ENCODE results near the gene SAXO2.
"Not testable (repeated sequence)": the region's sequence is repeated elsewhere in the genome, so short reads cannot be mapped to it uniquely, and the experiment has no call there.

SAXO2 gene

DNA sequence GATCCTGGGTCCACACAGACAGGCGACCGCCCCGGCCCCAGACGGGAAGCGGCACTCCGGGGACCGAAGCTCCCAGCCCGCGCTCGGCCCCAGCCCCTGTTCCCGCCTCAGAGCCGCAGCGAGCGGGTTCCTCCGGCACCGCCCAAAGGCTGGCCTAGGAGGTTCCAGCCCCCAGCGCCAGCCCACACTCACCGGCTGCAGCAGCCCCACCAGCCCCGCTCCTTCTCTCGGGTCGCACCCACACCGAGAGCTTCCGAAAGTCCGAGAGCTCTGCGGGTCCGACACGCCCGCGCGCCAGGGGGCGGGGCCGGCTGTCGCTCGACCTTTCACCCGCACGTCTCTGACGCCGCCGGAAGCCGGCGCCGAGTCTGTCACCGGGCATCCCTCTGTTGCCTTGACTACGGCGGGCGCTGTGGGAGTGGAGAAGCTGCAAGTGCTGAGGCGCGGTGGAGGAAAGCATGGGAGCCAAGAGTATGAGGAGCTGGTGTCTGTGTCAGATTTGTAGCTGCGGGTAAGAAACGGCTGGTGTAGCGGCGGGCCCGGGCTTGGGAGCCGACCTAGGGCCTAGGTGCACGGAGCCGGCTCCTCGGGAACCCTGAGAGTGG, at the start of gene SAXO2, which contains the start of gene EFL1:
SAXO2 (plus strand) TSS at position 397 of the 605 bp plus-strand sequence; CDS start at position 459, 62 bp downstream.
EFL1 (minus strand) TSS at position 313 of the 605 bp plus-strand sequence. CDS start 956 bp downstream, outside the sequence.
- H3K9me3 ChIP-seq (ENCODE audit: control insufficient read depth, insufficient read depth, low read length): no peaks in the 10 kb centered on the region
- no peaks in the 10 kb centered on the region for H3K36me3 ChIP-seq (ENCODE audit: insufficient read depth, low read length)
- peak within 1 kb of the TSS; percentile 95 for H3K9ac ChIP-seq (ENCODE audit: low read depth, low read length)
- peaks cover 5% of the 10 kb centered on the region; the same call in 1 of the 2 replicates for H3K4me1 ChIP-seq (ENCODE audit: insufficient read depth, low read length)

- not testable (repeated sequence) for H3K36me3 ChIP-seq (ENCODE audit: insufficient read depth, low read length); H3K9me3 ChIP-seq (ENCODE audit: control insufficient read depth, insufficient read depth, low read length); H3K9ac ChIP-seq (ENCODE audit: low read depth, low read length); H3K4me1 ChIP-seq (ENCODE audit: insufficient read depth, low read length)
These were observed 46.5 kb upstream of the SAXO2 start for GRCh38 chr15:82216092-82216491.

DNA sequence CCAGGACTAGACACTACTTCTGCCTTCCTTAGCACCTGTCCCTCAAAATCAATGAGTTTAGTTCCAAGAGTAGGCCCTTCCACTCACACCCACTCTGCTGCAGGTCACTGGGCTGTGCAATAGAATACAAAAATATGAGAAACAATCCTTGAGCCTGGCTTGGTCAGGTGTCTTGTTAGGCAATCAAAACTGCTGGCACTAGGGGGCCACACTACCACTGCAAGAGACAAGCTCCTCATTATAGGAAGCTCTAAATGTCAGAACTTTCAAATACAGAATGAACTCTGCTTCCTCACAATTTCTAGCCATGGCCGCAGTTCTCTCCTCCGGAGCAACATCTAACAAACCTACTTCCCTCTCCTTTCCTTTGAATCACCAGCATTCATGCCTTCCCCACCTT, 41.1 kb upstream of the SAXO2 start:
- not testable (repeated sequence) for H3K9ac ChIP-seq (ENCODE audit: low read depth, low read length); H3K4me1 ChIP-seq (ENCODE audit: insufficient read depth, low read length); H3K9me3 ChIP-seq (ENCODE audit: control insufficient read depth, insufficient read depth, low read length); H3K36me3 ChIP-seq (ENCODE audit: insufficient read depth, low read length)

GRCh38 chr15:82228750-82229149, 33.9 kb upstream of the SAXO2 start:
- no peaks in the 10 kb centered on the region for H3K9me3 ChIP-seq (ENCODE audit: control insufficient read depth, insufficient read depth, low read length)
- no peak overlapping the region for H3K9ac ChIP-seq (ENCODE audit: low read depth, low read length)
- no peaks in the 10 kb centered on the region for H3K4me1 ChIP-seq (ENCODE audit: insufficient read depth, low read length)
- H3K36me3 ChIP-seq (ENCODE audit: insufficient read depth, low read length): no peaks in the 10 kb centered on the region

GRCh38 chr15:82231233-82231632, 31.4 kb upstream of the SAXO2 start:
- Histone ChIP-seq H3K36me3 (ENCODE audit: insufficient read depth, low read length) (no peaks in the 10 kb centered on the region), H3K4me1 (ENCODE audit: insufficient read depth, low read length) (no peaks in the 10 kb centered on the region), H3K9ac (ENCODE audit: low read depth, low read length) (no peak overlapping the region), H3K9me3 (ENCODE audit: control insufficient read depth, insufficient read depth, low read length) (no peaks in the 10 kb centered on the region)

DNA sequence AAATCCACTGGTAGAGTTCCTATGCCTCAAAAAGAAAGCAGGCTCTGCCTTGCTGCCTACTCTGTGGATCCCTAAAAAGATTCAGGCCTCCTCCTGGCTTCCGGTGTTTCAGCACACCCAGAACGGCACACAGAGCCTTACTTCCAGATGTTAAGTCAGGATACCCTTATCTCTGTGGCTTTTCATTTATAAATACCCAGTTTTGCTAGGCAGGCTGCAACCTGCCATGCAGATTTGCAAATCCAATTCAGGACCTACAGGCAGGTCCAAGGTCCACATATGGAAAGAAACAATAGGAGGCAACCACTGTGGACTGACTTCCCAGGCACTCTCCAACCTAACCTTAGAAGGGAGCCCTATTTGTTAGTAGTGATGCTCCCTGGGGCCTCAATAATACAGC, 30.8 kb upstream of the SAXO2 start:
- H3K9me3 ChIP-seq (ENCODE audit: control insufficient read depth, insufficient read depth, low read length): no peaks in the 10 kb centered on the region
- H3K36me3 ChIP-seq (ENCODE audit: insufficient read depth, low read length): no peaks in the 10 kb centered on the region
- H3K4me1 ChIP-seq (ENCODE audit: insufficient read depth, low read length): no peaks in the 10 kb centered on the region
- no peak overlapping the region for H3K9ac ChIP-seq (ENCODE audit: low read depth, low read length)

GRCh38 chr15:82237944-82238534, 24.6 kb upstream of the SAXO2 start:
- not testable (repeated sequence) for H3K9me3 ChIP-seq (ENCODE audit: control insufficient read depth, insufficient read depth, low read length); H3K4me1 ChIP-seq (ENCODE audit: insufficient read depth, low read length); H3K9ac ChIP-seq (ENCODE audit: low read depth, low read length); H3K36me3 ChIP-seq (ENCODE audit: insufficient read depth, low read length)

DNA sequence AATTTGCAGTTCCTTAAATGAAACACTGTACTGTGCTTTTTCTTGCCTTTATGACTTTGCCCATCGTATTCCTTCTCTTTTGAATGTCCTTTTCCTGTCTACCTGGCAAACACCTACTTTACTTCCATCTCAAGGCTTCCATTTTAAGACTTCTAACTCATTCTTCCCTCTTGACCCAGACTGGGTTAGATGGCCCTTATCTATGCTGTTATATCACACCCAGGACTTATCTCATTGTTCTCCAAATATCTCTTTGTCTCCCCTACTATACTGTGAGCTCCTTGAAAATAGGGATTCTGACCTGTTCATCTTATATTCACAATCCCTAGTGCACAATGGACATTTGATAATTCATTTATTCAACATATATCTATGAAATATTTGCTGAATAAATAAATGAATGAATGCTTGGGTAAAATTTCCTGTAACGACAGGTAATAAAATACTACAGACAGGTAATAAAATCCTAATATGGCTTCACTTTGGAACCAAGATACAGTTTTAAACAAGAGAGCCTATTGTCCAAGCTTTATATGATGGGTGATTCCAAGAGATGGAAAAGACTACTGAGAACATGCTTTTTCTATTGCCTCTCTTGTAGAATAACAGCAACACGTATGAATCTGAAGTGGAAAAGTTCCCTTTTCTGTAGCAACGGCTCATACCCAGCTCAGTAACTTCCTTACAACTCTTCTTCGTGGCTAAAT, 22.8 kb upstream of the SAXO2 start:
- H3K9me3 ChIP-seq (ENCODE audit: control insufficient read depth, insufficient read depth, low read length): no peaks in the 10 kb centered on the region
- H3K9ac ChIP-seq (ENCODE audit: low read depth, low read length): no peak overlapping the region
- H3K4me1 ChIP-seq (ENCODE audit: insufficient read depth, low read length): no peaks in the 10 kb centered on the region
- no peaks in the 10 kb centered on the region; the same call in 1 of the 2 replicates for H3K36me3 ChIP-seq (ENCODE audit: insufficient read depth, low read length)

DNA sequence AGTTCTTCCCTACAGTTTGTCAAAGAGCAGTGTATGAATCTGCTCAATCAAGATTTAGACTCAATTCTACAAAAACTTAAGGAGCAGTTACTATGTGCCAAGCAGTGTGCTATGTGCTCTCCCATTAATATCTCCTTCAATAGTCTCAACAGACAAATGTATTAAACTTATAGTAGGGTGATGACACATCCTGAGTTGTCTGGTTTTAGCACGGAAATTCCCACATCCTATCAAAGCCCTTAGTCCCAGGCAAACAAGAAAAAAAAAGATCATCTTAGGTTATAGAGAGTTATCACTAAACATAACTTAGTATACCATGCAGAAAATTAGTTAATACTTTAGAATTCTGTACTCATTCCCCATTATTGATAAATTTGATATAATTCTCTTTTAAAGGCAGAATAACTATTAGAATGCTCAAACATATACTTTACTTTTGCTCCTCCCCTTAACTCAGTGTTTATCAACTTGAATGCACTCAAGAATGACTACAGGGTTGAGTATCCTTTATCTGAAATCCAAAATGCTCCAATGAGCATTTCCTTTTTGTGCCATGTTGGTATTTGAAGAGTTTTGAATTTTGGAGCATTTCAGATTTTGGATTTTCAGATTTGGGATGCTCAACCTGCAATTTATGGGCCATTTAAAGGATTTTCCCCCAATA, 20.6 kb upstream of the SAXO2 start:
- H3K9me3 ChIP-seq (ENCODE audit: control insufficient read depth, insufficient read depth, low read length); H3K4me1 ChIP-seq (ENCODE audit: insufficient read depth, low read length); H3K36me3 ChIP-seq (ENCODE audit: insufficient read depth, low read length); H3K9ac ChIP-seq (ENCODE audit: low read depth, low read length): not testable (repeated sequence)

GRCh38 chr15:82243644-82244043, 19.0 kb upstream of the SAXO2 start:
- not testable (repeated sequence) for H3K9me3 ChIP-seq (ENCODE audit: control insufficient read depth, insufficient read depth, low read length); H3K36me3 ChIP-seq (ENCODE audit: insufficient read depth, low read length); H3K4me1 ChIP-seq (ENCODE audit: insufficient read depth, low read length); H3K9ac ChIP-seq (ENCODE audit: low read depth, low read length)

DNA sequence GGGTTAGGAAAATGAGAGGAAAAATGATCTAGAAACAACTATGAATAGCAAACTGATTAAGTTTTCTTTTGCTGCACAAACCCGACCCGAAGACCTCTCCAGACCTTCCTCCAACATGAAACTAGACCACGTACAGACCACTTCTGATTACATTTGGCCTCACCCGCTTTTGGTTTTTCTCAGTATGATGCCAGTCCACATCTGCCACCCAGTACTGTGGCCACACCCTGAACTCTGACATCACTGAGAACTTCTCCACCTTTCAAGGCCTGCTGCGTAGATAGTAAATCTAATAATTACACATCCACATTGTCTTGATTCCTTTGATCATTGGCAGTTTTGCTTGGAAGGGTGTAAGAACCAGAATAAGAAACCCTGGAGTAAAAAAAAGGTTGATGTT, 16.7 kb upstream of the SAXO2 start:
- H3K9ac ChIP-seq (ENCODE audit: low read depth, low read length): not testable (repeated sequence)

GRCh38 chr15:82248261-82248660, 14.4 kb upstream of the SAXO2 start:
- H3K4me1 ChIP-seq (ENCODE audit: insufficient read depth, low read length); H3K9me3 ChIP-seq (ENCODE audit: control insufficient read depth, insufficient read depth, low read length); H3K36me3 ChIP-seq (ENCODE audit: insufficient read depth, low read length); H3K9ac ChIP-seq (ENCODE audit: low read depth, low read length): not testable (repeated sequence)

More for the DNA sequence above, 16.7 kb upstream of the SAXO2 start:
- not testable (repeated sequence) for H3K36me3 ChIP-seq (ENCODE audit: insufficient read depth, low read length); H3K4me1 ChIP-seq (ENCODE audit: insufficient read depth, low read length); H3K9me3 ChIP-seq (ENCODE audit: control insufficient read depth, insufficient read depth, low read length)

DNA sequence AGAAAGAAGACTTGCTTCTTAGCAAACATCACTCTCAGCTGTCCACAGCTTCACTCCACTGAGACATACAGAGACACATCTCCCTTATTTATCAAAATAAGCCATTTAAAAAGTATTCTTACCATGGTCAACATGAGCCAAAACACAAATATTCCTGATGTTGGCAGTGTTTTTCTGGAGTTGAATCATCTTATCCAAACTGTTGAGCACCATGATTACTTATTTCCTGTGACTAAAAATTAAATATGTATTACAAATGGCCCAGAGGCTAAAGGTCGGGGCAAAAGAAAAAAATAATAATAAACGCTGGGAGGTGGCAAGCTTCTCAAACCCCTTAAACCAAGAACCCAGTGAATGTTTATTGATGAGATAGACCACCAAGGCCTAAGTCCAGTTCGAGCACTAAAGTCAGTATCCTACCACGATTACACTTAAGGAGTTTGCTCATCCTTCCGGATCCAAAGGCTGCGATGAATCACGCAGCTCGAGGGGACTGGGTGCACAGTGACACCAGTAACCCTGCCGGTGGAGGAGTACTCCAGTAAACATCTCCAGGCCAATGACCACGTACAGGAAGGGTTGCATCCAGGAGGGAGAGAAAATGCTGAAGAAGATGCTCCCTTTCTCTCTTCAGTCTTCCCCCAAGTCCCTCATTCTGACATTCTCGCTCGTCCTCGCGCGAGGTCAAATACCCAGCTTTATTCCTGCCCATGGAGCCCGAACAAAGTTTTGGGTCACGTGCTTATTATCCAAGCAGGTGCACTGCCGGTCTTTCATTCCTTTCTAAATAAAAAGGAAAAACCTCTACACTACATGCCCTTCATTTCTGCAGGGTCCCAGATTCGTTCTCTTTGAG, 824 bp upstream of the SAXO2 start:
- H3K4me1 ChIP-seq (ENCODE audit: insufficient read depth, low read length); H3K36me3 ChIP-seq (ENCODE audit: insufficient read depth, low read length); H3K9me3 ChIP-seq (ENCODE audit: control insufficient read depth, insufficient read depth, low read length): not testable (repeated sequence)
- peak overlapping the region; percentile 95; the same call in 1 of the 2 replicates for H3K9ac ChIP-seq (ENCODE audit: low read depth, low read length)

DNA sequence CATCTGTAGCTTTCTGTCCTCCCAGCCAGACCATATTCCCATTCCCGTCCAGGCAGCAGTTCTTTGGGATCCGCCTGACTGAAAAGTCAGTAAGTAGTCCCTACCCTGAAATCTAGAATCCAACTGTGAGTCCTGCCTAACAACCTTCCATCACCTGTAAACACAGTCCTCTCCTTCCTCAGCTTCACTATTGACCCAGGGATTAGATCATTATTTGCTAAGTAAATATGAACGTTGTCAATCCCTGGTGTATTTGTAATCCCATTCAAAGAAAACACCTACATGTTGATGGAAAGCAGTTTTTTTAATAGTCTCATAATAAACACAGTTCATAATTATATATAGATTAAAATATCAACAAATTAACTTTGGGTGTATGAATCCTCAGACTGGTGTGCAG, 732 bp downstream of the SAXO2 start:
- Histone ChIP-seq H3K9me3 (ENCODE audit: control insufficient read depth, insufficient read depth, low read length) (no peaks in the 10 kb centered on the region), H3K4me1 (ENCODE audit: insufficient read depth, low read length) (peaks cover 5% of the 10 kb centered on the region; the same call in 1 of the 2 replicates), H3K36me3 (ENCODE audit: insufficient read depth, low read length) (no peaks in the 10 kb centered on the region), H3K9ac (ENCODE audit: low read depth, low read length) (peak overlapping the region; percentile 95; the same call in 1 of the 2 replicates)

Measured in ES-I3 (cell line).